Inflammatory macrophage treated with lipopolysaccharide for 1 hour (primary cell): ENCODE results near the gene INSYN1.
A peak's percentile ranks its signal among the peaks of the same experiment; 100 is the strongest.

Source experiments
- DNase-seq, 2 donors: peaks; one replicate each; pipeline ENCODE4 v3.0.0-alpha.2; 2020 to 2022

INSYN1 gene

GRCh38 chr15:73773428-73773827, 20.3 kb upstream of the INSYN1 start:
- no peak for DNase-seq

GRCh38 chr15:73771385-73772045, 18.4 kb upstream of the INSYN1 start:
- DNase-seq, result no peak

- no peak for DNase-seq
Measured at GRCh38 chr15:73770050-73770449, 16.9 kb upstream of the INSYN1 start.

- DNase-seq, result no peak
Measured at GRCh38 chr15:73767806-73768501, 14.8 kb upstream of the INSYN1 start.

GRCh38 chr15:73766598-73766997, 13.4 kb upstream of the INSYN1 start:
- no peak for DNase-seq

- DNase-seq, result no peak
Measured at GRCh38 chr15:73765778-73766177, 12.6 kb upstream of the INSYN1 start.

GRCh38 chr15:73763931-73764330, 10.8 kb upstream of the INSYN1 start:
- no peak for DNase-seq

GRCh38 chr15:73760330-73761329, 7.5 kb upstream of the INSYN1 start:
- no peak for DNase-seq

- peak; percentile 71 to 92 for DNase-seq
Measured at GRCh38 chr15:73758461-73758860, 5.3 kb upstream of the INSYN1 start.

GRCh38 chr15:73757571-73757970, 4.4 kb upstream of the INSYN1 start:
- DNase-seq, result no peak

GRCh38 chr15:73756947-73757513, 3.9 kb upstream of the INSYN1 start:
- DNase-seq, result no peak

- no peak for DNase-seq
Measured at GRCh38 chr15:73756390-73756789, 3.2 kb upstream of the INSYN1 start.

GRCh38 chr15:73755946-73756345, 2.8 kb upstream of the INSYN1 start:
- no peak for DNase-seq

GRCh38 chr15:73755481-73755880, 2.3 kb upstream of the INSYN1 start:
- no peak for DNase-seq

GRCh38 chr15:73754461-73754860, 1.3 kb upstream of the INSYN1 start:
- peak; percentile 3 to 8 for DNase-seq

- DNase-seq, result no peak
Measured at GRCh38 chr15:73752806-73753193, 351 bp downstream of the INSYN1 start.

- DNase-seq, result no peak
Measured at GRCh38 chr15:73751899-73752805, 999 bp downstream of the INSYN1 start.

- DNase-seq, result no peak
Measured at GRCh38 chr15:73751511-73751898, 1.6 kb downstream of the INSYN1 start.

GRCh38 chr15:73750951-73751350, 2.2 kb downstream of the INSYN1 start:
- DNase-seq, result no peak

GRCh38 chr15:73750438-73750837, 2.7 kb downstream of the INSYN1 start:
- no peak for DNase-seq

GRCh38 chr15:73749971-73750370, 3.2 kb downstream of the INSYN1 start:
- no peak for DNase-seq

GRCh38 chr15:73749533-73749932, 3.6 kb downstream of the INSYN1 start:
- DNase-seq, result no peak
